Testis (tissue), 2 donors: Measurements from ENCODE around the gene FNDC3A.

Experiments used
- CTCF ChIP-seq, 3 experiments: fragments of 450-650 bp in 2 of 3; fragments of 200-600 bp in 1 of 3; sonication (generic) in 1 of 3; IDR thresholded peaks; one replicate each; pipeline ENCODE4 v1.5.1; 2016 to 2019; ENCODE audit warnings: antibody characterized with exemption in 3 of 3, mild to moderate bottlenecking in 2 of 3, moderate library complexity in 1 of 3
- POLR2A ChIP-seq: fragments of 450-650 bp; IDR thresholded peaks from one replicate; pipeline ENCODE4 v1.6.1; 2017; ENCODE audit warnings: antibody characterized with exemption, mild to moderate bottlenecking, moderate library complexity

DNA sequence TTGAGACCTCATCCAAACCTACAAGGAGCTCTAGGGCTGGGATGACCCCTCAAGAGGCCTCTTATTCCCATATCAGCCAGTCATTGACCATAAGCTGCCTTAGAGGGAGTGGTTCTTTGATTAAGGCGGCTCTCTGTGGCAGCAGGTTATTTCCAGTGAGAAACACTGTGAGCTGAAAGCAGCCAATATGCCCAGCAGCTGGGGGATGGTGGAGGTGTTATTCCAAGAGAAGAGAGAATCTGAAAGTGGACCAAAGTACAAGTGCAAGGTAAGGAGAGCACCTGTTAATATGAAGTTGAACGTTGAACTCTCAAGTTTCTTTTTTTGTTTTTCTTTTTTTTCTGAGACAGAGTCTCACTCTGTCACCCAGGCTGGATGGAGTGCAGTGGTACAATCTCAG lies 20.2 kb upstream of the FNDC3A start:
- TF ChIP-seq CTCF (IDR thresholded peaks at IDR 0.05): no peak
- TF ChIP-seq POLR2A: no peak
